ENCODE measurements around the gene ABO. TPM values are rescaled to one million over a fixed set of nuclear protein-coding genes. Genes with fewer than 3 reads are reported as not detected.

The ABO gene
- total RNA-seq, 1 experiment from 2014 or later = 0.37 TPM

DNA sequence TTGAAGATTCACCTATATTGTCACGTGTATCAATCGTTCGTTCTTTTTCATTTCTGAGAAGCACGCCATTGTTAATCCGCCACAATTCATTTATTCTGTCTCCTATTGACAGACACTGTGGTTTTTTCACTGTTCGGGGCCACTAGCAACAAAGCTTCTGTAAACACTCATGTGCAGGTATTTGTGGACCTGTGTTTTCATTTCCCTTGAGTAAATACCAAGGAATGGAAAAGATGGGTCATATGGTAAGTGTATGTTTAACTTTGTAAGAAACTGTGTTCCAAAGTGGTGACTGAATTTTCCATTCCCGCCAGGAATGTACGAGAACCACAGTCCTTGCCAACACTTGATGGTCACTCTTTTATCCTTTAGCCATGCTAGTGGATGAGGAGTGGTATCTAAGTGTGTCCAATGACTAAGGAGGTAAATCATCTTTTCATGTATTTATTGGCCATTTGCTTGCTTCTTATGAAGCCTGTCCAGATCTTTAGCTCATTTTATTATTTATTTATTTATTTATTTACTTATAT lies 10.7 kb downstream of the ABO start:
- Mint-ChIP-seq H3K9me3 (no peaks in the 10 kb centered on the region), H3K36me3 (ENCODE audit: insufficient read depth in 1 of 3, low read depth in 3 of 3) (no peaks in the 10 kb centered on the region), H3K27me3 (ENCODE audit: low read depth) (peaks cover 17% of the 10 kb centered on the region), H3K27ac (no peak overlapping the region), H3K4me1 (no peaks in the 10 kb centered on the region), H3K4me3 (no peak overlapping the region)
- Histone ChIP-seq H4K91ac (ENCODE audit: insufficient read length, low read depth, low read length) (no peak overlapping the region), H3K79me1 (ENCODE audit: insufficient read depth, low read depth, low read length, poor library complexity, severe bottlenecking) (no peaks in the 10 kb centered on the region), H3K23me2 (ENCODE audit: insufficient read length, low read depth, low read length, poor library complexity, severe bottlenecking) (no peaks in the 10 kb centered on the region), H2AK5ac (ENCODE audit: insufficient read length, low read length) (no peak overlapping the region), H3K14ac (ENCODE audit: insufficient read depth, low read length) (no peak overlapping the region), H3K9me3 (ENCODE audit: control insufficient read depth, low read depth, low read length) (no peaks in the 10 kb centered on the region), H4K20me1 (ENCODE audit: control insufficient read depth, insufficient read depth, insufficient read length) (no peaks in the 10 kb centered on the region), H4K5ac (ENCODE audit: insufficient read length, low read depth, low read length) (no peak overlapping the region), H3K9ac (ENCODE audit: extremely low read depth, insufficient read length, low read length) (no peak overlapping the region), H3K23ac (ENCODE audit: insufficient read length, low read depth, low read length) (no peak overlapping the region), H2BK20ac (ENCODE audit: low read depth, low read length, poor library complexity, severe bottlenecking) (no peak overlapping the region), H3T11ph (ENCODE audit: low read length) (no peak overlapping the region), H3K79me2 (ENCODE audit: insufficient read depth, low read length) (no peaks in the 10 kb centered on the region), H2BK12ac (ENCODE audit: insufficient read length, low read depth, low read length) (no peak overlapping the region), H4K8ac (replicated peaks; ENCODE audit: insufficient read length, low read depth, low read length) (no peak overlapping the region), H3K56ac (ENCODE audit: insufficient read length, low read depth, low read length) (no peak overlapping the region), H2BK15ac (ENCODE audit: low read depth, low read length) (no peak overlapping the region), H3K27me3 (ENCODE audit: insufficient read depth, low read length) (no peaks in the 10 kb centered on the region), H3K18ac (ENCODE audit: insufficient read length, low read depth, low read length) (no peak overlapping the region), H3K27ac (ENCODE audit: insufficient read length, low read depth, low read length) (no peak overlapping the region), H3K4me2 (ENCODE audit: insufficient read depth, insufficient read length, low read length) (no peak overlapping the region), H2BK120ac (ENCODE audit: low read depth, low read length, poor library complexity, severe bottlenecking) (no peak overlapping the region), H3K4me1 (ENCODE audit: insufficient read depth, low read length) (no peaks in the 10 kb centered on the region), H2BK5ac (ENCODE audit: insufficient read length, low read length) (no peak overlapping the region), H2AFZ (ENCODE audit: low read length) (no peak overlapping the region), H3K4ac (ENCODE audit: low read depth, low read length) (no peak overlapping the region)
- no CpG with 5 or more reads among the region's 8 CpGs for WGBS (ENCODE audit: extremely low coverage, insufficient read length, low lambda C conversion rate)
- TF ChIP-seq, protein P1, sequence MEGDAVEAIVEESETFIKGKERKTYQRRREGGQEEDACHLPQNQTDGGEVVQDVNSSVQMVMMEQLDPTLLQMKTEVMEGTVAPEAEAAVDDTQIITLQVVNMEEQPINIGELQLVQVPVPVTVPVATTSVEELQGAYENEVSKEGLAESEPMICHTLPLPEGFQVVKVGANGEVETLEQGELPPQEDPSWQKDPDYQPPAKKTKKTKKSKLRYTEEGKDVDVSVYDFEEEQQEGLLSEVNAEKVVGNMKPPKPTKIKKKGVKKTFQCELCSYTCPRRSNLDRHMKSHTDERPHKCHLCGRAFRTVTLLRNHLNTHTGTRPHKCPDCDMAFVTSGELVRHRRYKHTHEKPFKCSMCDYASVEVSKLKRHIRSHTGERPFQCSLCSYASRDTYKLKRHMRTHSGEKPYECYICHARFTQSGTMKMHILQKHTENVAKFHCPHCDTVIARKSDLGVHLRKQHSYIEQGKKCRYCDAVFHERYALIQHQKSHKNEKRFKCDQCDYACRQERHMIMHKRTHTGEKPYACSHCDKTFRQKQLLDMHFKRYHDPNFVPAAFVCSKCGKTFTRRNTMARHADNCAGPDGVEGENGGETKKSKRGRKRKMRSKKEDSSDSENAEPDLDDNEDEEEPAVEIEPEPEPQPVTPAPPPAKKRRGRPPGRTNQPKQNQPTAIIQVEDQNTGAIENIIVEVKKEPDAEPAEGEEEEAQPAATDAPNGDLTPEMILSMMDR (conservative IDR thresholded peaks at IDR 0.05) = no peak
- DNase-seq = no peak

Data from H9 (cell line).